ENCODE data around the gene EFHD1.

EFHD1 gene

GRCh38 chr2:232628466-232629128 lies 4.8 kb upstream of the EFHD1 start:
- Histone ChIP-seq H3K27me3 (ENCODE audit: control insufficient read depth, low read length) (peaks cover 36% of the 10 kb centered on the region), H3F3A (ENCODE audit: control insufficient read depth, insufficient read depth) (no peaks in the 10 kb centered on the region), H3K4me1 (ENCODE audit: control insufficient read depth, low read length) (no peaks in the 10 kb centered on the region), H3K9me3 (ENCODE audit: control insufficient read depth, insufficient read depth, low read length) (no peaks in the 10 kb centered on the region), H3K9me2 (replicated peaks; ENCODE audit: control insufficient read depth, low read length) (no peaks in the 10 kb centered on the region), H3K27ac (ENCODE audit: low read depth, low read length) (no peak overlapping the region), H3K4me3 (ENCODE audit: low read length) (no peak overlapping the region), H3K4me2 (ENCODE audit: low read length) (no peak overlapping the region), H3K36me3 (ENCODE audit: control insufficient read depth, low read length) (no peaks in the 10 kb centered on the region), H3K79me2 (ENCODE audit: control insufficient read depth, low read length) (no peaks in the 10 kb centered on the region), H4K20me1 (ENCODE audit: control insufficient read depth, insufficient read depth, low read depth, low read length) (no peaks in the 10 kb centered on the region)
- TF ChIP-seq CTCF (IDR thresholded peaks at IDR 0.05; ENCODE audit: low read depth, low read length, poor library complexity, severe bottlenecking) (no peak), EZH2phosphoT487 (IDR thresholded peaks at IDR 0.05; ENCODE audit: borderline replicate concordance, low read length) (no peak)

GRCh38 chr2:232629129-232629475 lies 4.3 kb upstream of the EFHD1 start:
- H3K9me3 ChIP-seq (ENCODE audit: control insufficient read depth, insufficient read depth, low read length) = no peaks in the 10 kb centered on the region
- H3K27ac ChIP-seq (ENCODE audit: low read depth, low read length) = no peak overlapping the region
- H3K4me2 ChIP-seq (ENCODE audit: low read length) = no peak overlapping the region
- TF ChIP-seq EZH2phosphoT487 (IDR thresholded peaks at IDR 0.05; ENCODE audit: borderline replicate concordance, low read length) (no peak), CTCF (IDR thresholded peaks at IDR 0.05; ENCODE audit: low read depth, low read length, poor library complexity, severe bottlenecking) (no peak)
- no peaks in the 10 kb centered on the region for H4K20me1 ChIP-seq (ENCODE audit: control insufficient read depth, insufficient read depth, low read depth, low read length)
- H3K4me1 ChIP-seq (ENCODE audit: control insufficient read depth, low read length) = no peaks in the 10 kb centered on the region
- H3F3A ChIP-seq (ENCODE audit: control insufficient read depth, insufficient read depth) = no peaks in the 10 kb centered on the region
- peaks cover 31% of the 10 kb centered on the region for H3K27me3 ChIP-seq (ENCODE audit: control insufficient read depth, low read length)
- H3K9me2 ChIP-seq (replicated peaks; ENCODE audit: control insufficient read depth, low read length) = no peaks in the 10 kb centered on the region
- H3K4me3 ChIP-seq (ENCODE audit: low read length) = no peak overlapping the region
- no peaks in the 10 kb centered on the region for H3K36me3 ChIP-seq (ENCODE audit: control insufficient read depth, low read length)
- no peaks in the 10 kb centered on the region for H3K79me2 ChIP-seq (ENCODE audit: control insufficient read depth, low read length)

GRCh38 chr2:232632229-232632903 lies 1.0 kb upstream of the EFHD1 start:
- Histone ChIP-seq H3K9me2 (replicated peaks; ENCODE audit: control insufficient read depth, low read length) (no peaks in the 10 kb centered on the region), H3K4me3 (ENCODE audit: low read length) (no peak overlapping the region), H3K4me1 (ENCODE audit: control insufficient read depth, low read length) (no peaks in the 10 kb centered on the region), H4K20me1 (ENCODE audit: control insufficient read depth, insufficient read depth, low read depth, low read length) (no peaks in the 10 kb centered on the region), H3K4me2 (ENCODE audit: low read length) (no peak overlapping the region), H3K79me2 (ENCODE audit: control insufficient read depth, low read length) (no peaks in the 10 kb centered on the region), H3K27ac (ENCODE audit: low read depth, low read length) (no peak overlapping the region), H3F3A (ENCODE audit: control insufficient read depth, insufficient read depth) (no peaks in the 10 kb centered on the region), H3K27me3 (ENCODE audit: control insufficient read depth, low read length) (peaks cover 14% of the 10 kb centered on the region), H3K36me3 (ENCODE audit: control insufficient read depth, low read length) (no peaks in the 10 kb centered on the region), H3K9me3 (ENCODE audit: control insufficient read depth, insufficient read depth, low read length) (no peaks in the 10 kb centered on the region)
- TF ChIP-seq CTCF (IDR thresholded peaks at IDR 0.05; ENCODE audit: low read depth, low read length, poor library complexity, severe bottlenecking) (no peak), EZH2phosphoT487 (IDR thresholded peaks at IDR 0.05; ENCODE audit: borderline replicate concordance, low read length) (no peak)

All from DOHH2 (cell line).